Measurements from ENCODE around the gene RFX6. TPM values are rescaled to one million over a fixed set of nuclear protein-coding genes. Genes with fewer than 3 reads are reported as not detected.

RFX6 gene
- total RNA-seq, 4 donors from 2014 or later = not detected

GRCh38 chr6:116933485-116933884 lies 56.4 kb downstream of the RFX6 start:
- H3K27me3 ChIP-seq = no peaks in the 10 kb centered on the region
- H3K36me3 ChIP-seq = no peaks in the 10 kb centered on the region
- H3K9me3 ChIP-seq = no peaks in the 10 kb centered on the region
- intact Hi-C loops (cut with DNase I) = no loop called here
- no peak for TF ChIP-seq CTCF (IDR thresholded peaks at IDR 0.05)
- no peak for TF ChIP-seq POLR2A (IDR thresholded peaks at IDR 0.05)
- 26 to 38% methylated on average over 2 of the region's 2 CpGs for WGBS, 2 donors
- no peak overlapping the region for H3K27ac ChIP-seq
- no peak for DNase-seq
- H3K4me3 ChIP-seq (replicated peaks in 1 of 3) = no peak overlapping the region
- H3K4me1 ChIP-seq = no peaks in the 10 kb centered on the region

GRCh38 chr6:116938305-116938704 lies 61.3 kb downstream of the RFX6 start:
- H3K4me1 ChIP-seq = no peaks in the 10 kb centered on the region
- intact Hi-C loops (cut with DNase I) = no loop called here
- H3K27me3 ChIP-seq = no peaks in the 10 kb centered on the region
- no peaks in the 10 kb centered on the region for H3K36me3 ChIP-seq
- TF ChIP-seq POLR2A (IDR thresholded peaks at IDR 0.05) (no peak), CTCF (IDR thresholded peaks at IDR 0.05) (no peak)
- no peak for DNase-seq
- H3K4me3 ChIP-seq (replicated peaks in 1 of 3) = no peak overlapping the region
- 88 to 89% methylated on average over 8 of the region's 8 CpGs for WGBS, 2 donors
- H3K27ac ChIP-seq = no peak overlapping the region
- H3K9me3 ChIP-seq = no peaks in the 10 kb centered on the region

DNA sequence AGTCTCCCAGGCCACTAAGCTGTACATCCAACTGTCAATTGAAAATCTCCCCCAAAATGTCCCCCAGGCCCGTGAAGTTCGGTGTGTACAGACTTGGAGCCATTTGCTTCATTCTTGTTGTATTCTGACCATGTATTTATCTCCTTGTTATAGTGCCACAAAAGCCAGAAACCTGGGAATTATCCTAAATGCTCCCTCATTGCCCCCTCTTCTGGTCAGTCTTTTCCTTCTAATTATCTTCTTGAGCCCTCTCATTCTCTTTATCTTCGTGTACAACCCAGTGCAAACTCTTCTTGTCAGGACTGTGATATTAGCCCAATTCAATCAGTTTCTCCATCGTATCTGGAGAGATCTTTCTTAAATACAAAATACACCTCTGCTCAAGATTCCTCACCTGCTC lies 64.7 kb downstream of the RFX6 start:
- Histone ChIP-seq H3K27me3 (no peaks in the 10 kb centered on the region), H3K36me3 (no peaks in the 10 kb centered on the region), H3K9me3 (no peaks in the 10 kb centered on the region), H3K27ac (no peak overlapping the region), H3K4me1 (no peaks in the 10 kb centered on the region), H3K4me3 (replicated peaks in 1 of 3) (no peak overlapping the region)
- TF ChIP-seq POLR2A (IDR thresholded peaks at IDR 0.05) (no peak), CTCF (IDR thresholded peaks at IDR 0.05) (no peak)
- intact Hi-C loops (cut with DNase I) = no loop called here
- DNase-seq = no peak
- WGBS, 2 donors = 55 to 60% methylated on average over 4 of the region's 4 CpGs

GRCh38 chr6:116945809-116946208 lies 68.8 kb downstream of the RFX6 start:
- Histone ChIP-seq H3K27ac (no peak overlapping the region), H3K27me3 (no peaks in the 10 kb centered on the region), H3K4me1 (no peaks in the 10 kb centered on the region), H3K4me3 (replicated peaks in 1 of 3) (no peak overlapping the region), H3K9me3 (no peaks in the 10 kb centered on the region), H3K36me3 (no peaks in the 10 kb centered on the region)
- TF ChIP-seq CTCF (IDR thresholded peaks at IDR 0.05) (no peak), POLR2A (IDR thresholded peaks at IDR 0.05) (no peak)
- no peak for DNase-seq
- 49 to 54% methylated on average over 5 of the region's 5 CpGs for WGBS, 2 donors
- intact Hi-C loops (cut with DNase I) = no loop called here

- Histone ChIP-seq H3K36me3 (no peaks in the 10 kb centered on the region), H3K4me1 (no peaks in the 10 kb centered on the region), H3K9me3 (no peaks in the 10 kb centered on the region), H3K27ac (no peak overlapping the region), H3K27me3 (no peaks in the 10 kb centered on the region), H3K4me3 (replicated peaks in 1 of 3) (no peak overlapping the region)
- intact Hi-C loops (cut with DNase I) = no loop called here
- 70 to 71% methylated on average over 1 of the region's 1 CpG for WGBS, 2 donors
- no peak for TF ChIP-seq CTCF (IDR thresholded peaks at IDR 0.05)
- TF ChIP-seq POLR2A (IDR thresholded peaks at IDR 0.05) = no peak
- no peak for DNase-seq
Observed at GRCh38 chr6:116948533-116949304, 71.7 kb downstream of the RFX6 start.

Data from thyroid gland (tissue), 4 donors.